ENCODE measurements around the gene TGFBR2. TPM values are rescaled to one million over a fixed set of nuclear protein-coding genes. Genes with fewer than 3 reads are reported as not detected.

The TGFBR2 gene
- total and polyA plus RNA-seq, 10 of the 15 experiments (the other 5 are each of a cell fraction or from before 2014, with no cell fraction given), result 0.02 to 0.98 (median 0.18) TPM; not detected in 1

DNA sequence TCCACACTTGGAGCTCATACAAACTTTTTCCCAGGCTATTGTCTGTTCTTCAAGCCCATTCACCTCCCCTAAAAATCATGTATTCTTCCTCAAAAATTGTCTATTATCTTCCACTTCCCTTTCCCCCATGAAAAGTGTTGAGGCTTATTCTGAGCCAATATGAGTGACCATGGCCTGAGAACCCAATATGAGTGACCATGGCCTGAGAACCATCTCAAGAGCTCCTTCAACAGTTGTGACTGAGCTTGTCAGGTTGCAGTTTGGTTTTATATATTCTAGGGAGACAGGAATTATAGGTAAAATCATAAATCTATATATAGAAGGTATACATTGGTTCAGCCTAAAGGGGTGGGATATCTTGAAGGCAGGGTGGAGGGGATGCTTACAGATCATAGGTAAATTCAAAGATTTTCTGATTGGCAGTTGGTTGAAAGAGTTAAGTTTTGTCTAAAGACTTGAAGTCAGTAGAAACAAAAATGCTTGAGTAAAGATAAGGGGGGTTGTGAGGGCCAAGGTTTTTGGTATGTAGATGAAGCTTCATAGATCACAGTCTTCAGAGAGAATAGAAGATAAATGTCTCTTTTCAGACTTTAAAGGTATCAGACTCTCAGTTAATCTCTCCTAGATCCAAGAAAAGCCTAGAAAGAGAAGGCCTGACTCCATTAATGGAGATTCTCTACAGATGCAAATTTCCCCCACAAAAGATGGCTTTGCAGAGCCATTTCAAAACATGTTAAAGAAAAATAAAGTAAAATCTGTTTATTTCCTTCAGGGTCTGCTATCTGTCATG, 95.8 kb downstream of the TGFBR2 start (continued):
- TF ChIP-seq, protein P1, sequence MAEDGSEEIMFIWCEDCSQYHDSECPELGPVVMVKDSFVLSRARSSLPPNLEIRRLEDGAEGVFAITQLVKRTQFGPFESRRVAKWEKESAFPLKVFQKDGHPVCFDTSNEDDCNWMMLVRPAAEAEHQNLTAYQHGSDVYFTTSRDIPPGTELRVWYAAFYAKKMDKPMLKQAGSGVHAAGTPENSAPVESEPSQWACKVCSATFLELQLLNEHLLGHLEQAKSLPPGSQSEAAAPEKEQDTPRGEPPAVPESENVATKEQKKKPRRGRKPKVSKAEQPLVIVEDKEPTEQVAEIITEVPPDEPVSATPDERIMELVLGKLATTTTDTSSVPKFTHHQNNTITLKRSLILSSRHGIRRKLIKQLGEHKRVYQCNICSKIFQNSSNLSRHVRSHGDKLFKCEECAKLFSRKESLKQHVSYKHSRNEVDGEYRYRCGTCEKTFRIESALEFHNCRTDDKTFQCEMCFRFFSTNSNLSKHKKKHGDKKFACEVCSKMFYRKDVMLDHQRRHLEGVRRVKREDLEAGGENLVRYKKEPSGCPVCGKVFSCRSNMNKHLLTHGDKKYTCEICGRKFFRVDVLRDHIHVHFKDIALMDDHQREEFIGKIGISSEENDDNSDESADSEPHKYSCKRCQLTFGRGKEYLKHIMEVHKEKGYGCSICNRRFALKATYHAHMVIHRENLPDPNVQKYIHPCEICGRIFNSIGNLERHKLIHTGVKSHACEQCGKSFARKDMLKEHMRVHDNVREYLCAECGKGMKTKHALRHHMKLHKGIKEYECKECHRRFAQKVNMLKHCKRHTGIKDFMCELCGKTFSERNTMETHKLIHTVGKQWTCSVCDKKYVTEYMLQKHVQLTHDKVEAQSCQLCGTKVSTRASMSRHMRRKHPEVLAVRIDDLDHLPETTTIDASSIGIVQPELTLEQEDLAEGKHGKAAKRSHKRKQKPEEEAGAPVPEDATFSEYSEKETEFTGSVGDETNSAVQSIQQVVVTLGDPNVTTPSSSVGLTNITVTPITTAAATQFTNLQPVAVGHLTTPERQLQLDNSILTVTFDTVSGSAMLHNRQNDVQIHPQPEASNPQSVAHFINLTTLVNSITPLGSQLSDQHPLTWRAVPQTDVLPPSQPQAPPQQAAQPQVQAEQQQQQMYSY (CRISPR knock-in tag; IDR thresholded peaks at IDR 0.05), result no peak
- no peak for TF ChIP-seq CHD2 (IDR thresholded peaks at IDR 0.05; ENCODE audit: borderline replicate concordance, low read depth, low read length)
- TF ChIP-seq BHLHE40 (IDR thresholded peaks at IDR 0.05; ENCODE audit: borderline replicate concordance in 1 of 2, low read depth in 2 of 2, low read length in 1 of 2), result no peak
- TF ChIP-seq ELK1 (IDR thresholded peaks at IDR 0.05; ENCODE audit: low read depth, low read length), result no peak
- TF ChIP-seq ASH2L (IDR thresholded peaks at IDR 0.05; ENCODE audit: borderline replicate concordance, low read depth), result no peak
- TF ChIP-seq TAF1 (IDR thresholded peaks at IDR 0.05; ENCODE audit: borderline replicate concordance, low read depth, low read length), result no peak
